H1 (cell line): ENCODE results near the gene DCAF12L2.

Experiments used
- CEBPB ChIP-seq: IDR thresholded peaks from 2 replicates; pipeline ENCODE4 v1.6.1; 2012; ENCODE audit warnings: low read depth, low read length
- CTCF ChIP-seq, 3 experiments: IDR thresholded peaks; 1 replicate in 2 of 3; 2 replicates in 1 of 3; pipeline versions ENCODE4 v1.5.1 to v1.6.1; 2011; ENCODE audit warnings: low read length in 3 of 3, mild to moderate bottlenecking in 3 of 3, inconsistent platforms in 2 of 3, low read depth in 1 of 3, moderate library complexity in 1 of 3; ENCODE audit not compliant: insufficient read depth in 1 of 3; ENCODE audit errors: control extremely low read depth in 1 of 3
- MAX ChIP-seq: IDR thresholded peaks from 2 replicates; pipeline ENCODE4 v1.6.1; 2012; ENCODE audit warnings: inconsistent platforms
- POLR2A ChIP-seq, 2 experiments: IDR thresholded peaks; 1 replicate in 1 of 2; 2 replicates in 1 of 2; pipeline ENCODE4 v1.6.1; 2011; ENCODE audit warnings: low read depth in 2 of 2, low read length in 2 of 2, mild to moderate bottlenecking in 2 of 2; ENCODE audit errors: control extremely low read depth in 1 of 2
- POLR2AphosphoS5 ChIP-seq: IDR thresholded peaks from 2 replicates; pipeline ENCODE4 v1.6.1; 2011; ENCODE audit warnings: low read depth, low read length

- TF ChIP-seq MAX = no peak
- TF ChIP-seq CTCF (IDR thresholded peaks at IDR 0.05; ENCODE audit: control extremely low read depth in 1 of 3, insufficient read depth in 1 of 3, low read depth in 1 of 3, low read length in 3 of 3) = no peak
- TF ChIP-seq POLR2A (IDR thresholded peaks at IDR 0.05; ENCODE audit: control extremely low read depth in 1 of 2, low read depth in 2 of 2, low read length in 2 of 2) = no peak
- TF ChIP-seq CEBPB = no peak
- no peak for TF ChIP-seq POLR2AphosphoS5
Observed at GRCh38 chrX:126164226-126164625, 1.9 kb downstream of the DCAF12L2 start.
